GM23248 (cell line): ENCODE results near the gene CEMIP.

Source experiments
- EZH2 ChIP-seq: fragments of 200-600 bp; sonication (generic); IDR thresholded peaks from 2 replicates; pipeline ENCODE4 v1.6.1; 2018; ENCODE audit warnings: antibody characterized with exemption, mild to moderate bottlenecking; ENCODE audit not compliant: insufficient read depth, poor library complexity, severe bottlenecking
- EZH2phosphoT487 ChIP-seq: fragments of 200-600 bp; sonication (generic); IDR thresholded peaks from 2 replicates; pipeline ENCODE4 v1.6.1; 2018; ENCODE audit warnings: antibody characterized with exemption, moderate library complexity, mild to moderate bottlenecking, low read depth; ENCODE audit not compliant: insufficient read depth

GRCh38 chr15:80823995-80824394 is 44.8 kb downstream of the CEMIP start:
- TF ChIP-seq EZH2phosphoT487 (no peak), EZH2 (no peak)
